Mucosa of stomach (tissue), 1 donor: ENCODE data around the gene ATXN2.

ENCODE experiments used
- H3K27me3 ChIP-seq: one replicate; pipeline ENCODE4 v1.7.0; 2013; ENCODE audit warnings: mild to moderate bottlenecking, low read length; ENCODE audit not compliant: control insufficient read depth, insufficient read depth
- H3K36me3 ChIP-seq: one replicate; pipeline ENCODE4 v1.7.0; 2013; ENCODE audit warnings: low read length; ENCODE audit not compliant: control insufficient read depth, insufficient read depth
- H3K4me1 ChIP-seq: one replicate; pipeline ENCODE4 v1.7.0; 2013; ENCODE audit warnings: mild to moderate bottlenecking, low read length; ENCODE audit not compliant: control insufficient read depth, insufficient read depth
- H3K4me3 ChIP-seq: one replicate; pipeline ENCODE4 v1.7.0; 2013; ENCODE audit warnings: low read length
- H3K9ac ChIP-seq: one replicate; pipeline ENCODE4 v1.7.0; 2013; ENCODE audit warnings: mild to moderate bottlenecking, low read length, moderate library complexity
- H3K9me3 ChIP-seq: one replicate; pipeline ENCODE4 v1.7.0; 2013; ENCODE audit warnings: mild to moderate bottlenecking, low read length, moderate library complexity; ENCODE audit not compliant: control insufficient read depth
- donor health status: Pancreatic carcinoma.

Gene ATXN2

GRCh38 chr12:111435661-111436201 is 163.4 kb downstream of the ATXN2 start:
- no peaks in the 10 kb centered on the region for H3K9me3 ChIP-seq
- H3K27me3 ChIP-seq = peaks cover under 1% of the 10 kb centered on the region
- no peaks in the 10 kb centered on the region for H3K36me3 ChIP-seq
- H3K4me1 ChIP-seq = peaks cover 24% of the 10 kb centered on the region
- H3K9ac ChIP-seq = no peak overlapping the region
- H3K4me3 ChIP-seq = no peak overlapping the region

- Histone ChIP-seq H3K4me1 (peaks cover 24% of the 10 kb centered on the region), H3K36me3 (no peaks in the 10 kb centered on the region), H3K9me3 (no peaks in the 10 kb centered on the region), H3K9ac (peak overlapping the region; percentile 4), H3K27me3 (peaks cover 4% of the 10 kb centered on the region), H3K4me3 (no peak overlapping the region)
These were observed 164.3 kb downstream of the ATXN2 start for GRCh38 chr12:111434680-111435338.

- peaks cover 4% of the 10 kb centered on the region for H3K27me3 ChIP-seq
- H3K4me3 ChIP-seq = no peak overlapping the region
- peak overlapping the region; percentile 4 for H3K9ac ChIP-seq
- no peaks in the 10 kb centered on the region for H3K9me3 ChIP-seq
- no peaks in the 10 kb centered on the region for H3K36me3 ChIP-seq
- peaks cover 25% of the 10 kb centered on the region for H3K4me1 ChIP-seq
These were observed 165.1 kb downstream of the ATXN2 start for GRCh38 chr12:111434049-111434448.

- H3K36me3 ChIP-seq = no peaks in the 10 kb centered on the region
- no peaks in the 10 kb centered on the region for H3K9me3 ChIP-seq
- peaks cover 25% of the 10 kb centered on the region for H3K4me1 ChIP-seq
- H3K4me3 ChIP-seq = no peak overlapping the region
- H3K9ac ChIP-seq = no peak overlapping the region
- H3K27me3 ChIP-seq = peaks cover 4% of the 10 kb centered on the region
These were observed 167.3 kb downstream of the ATXN2 start for GRCh38 chr12:111431772-111432171.

- H3K4me3 ChIP-seq = no peak overlapping the region
- H3K4me1 ChIP-seq = peaks cover 25% of the 10 kb centered on the region
- H3K9me3 ChIP-seq = no peaks in the 10 kb centered on the region
- peaks cover 4% of the 10 kb centered on the region for H3K27me3 ChIP-seq
- H3K9ac ChIP-seq = no peak overlapping the region
- no peaks in the 10 kb centered on the region for H3K36me3 ChIP-seq
These were observed 168.4 kb downstream of the ATXN2 start for GRCh38 chr12:111430433-111431353.

GRCh38 chr12:111429828-111430432 is 169.2 kb downstream of the ATXN2 start:
- Histone ChIP-seq H3K4me1 (peaks cover 19% of the 10 kb centered on the region), H3K27me3 (peaks cover 4% of the 10 kb centered on the region), H3K36me3 (no peaks in the 10 kb centered on the region), H3K9ac (no peak overlapping the region), H3K4me3 (no peak overlapping the region), H3K9me3 (no peaks in the 10 kb centered on the region)

- Histone ChIP-seq H3K36me3 (no peaks in the 10 kb centered on the region), H3K9me3 (no peaks in the 10 kb centered on the region), H3K4me3 (no peak overlapping the region), H3K4me1 (peaks cover 13% of the 10 kb centered on the region), H3K9ac (no peak overlapping the region), H3K27me3 (peaks cover 4% of the 10 kb centered on the region)
These were observed 170.4 kb downstream of the ATXN2 start for GRCh38 chr12:111428728-111429175.

- no peaks in the 10 kb centered on the region for H3K9me3 ChIP-seq
- H3K4me1 ChIP-seq = peaks cover 12% of the 10 kb centered on the region
- H3K27me3 ChIP-seq = peaks cover 4% of the 10 kb centered on the region
- H3K9ac ChIP-seq = no peak overlapping the region
- H3K4me3 ChIP-seq = no peak overlapping the region
- H3K36me3 ChIP-seq = no peaks in the 10 kb centered on the region
These were observed 170.9 kb downstream of the ATXN2 start for GRCh38 chr12:111428081-111428727.

- Histone ChIP-seq H3K9me3 (no peaks in the 10 kb centered on the region), H3K4me1 (peaks cover 12% of the 10 kb centered on the region), H3K36me3 (no peaks in the 10 kb centered on the region), H3K9ac (no peak overlapping the region), H3K27me3 (peaks cover 4% of the 10 kb centered on the region), H3K4me3 (no peak overlapping the region)
These were observed 171.6 kb downstream of the ATXN2 start for GRCh38 chr12:111427417-111428074.

GRCh38 chr12:111426344-111427185 is 172.6 kb downstream of the ATXN2 start:
- peaks cover 4% of the 10 kb centered on the region for H3K27me3 ChIP-seq
- H3K36me3 ChIP-seq = no peaks in the 10 kb centered on the region
- peaks cover 12% of the 10 kb centered on the region for H3K4me1 ChIP-seq
- H3K9ac ChIP-seq = no peak overlapping the region
- no peak overlapping the region for H3K4me3 ChIP-seq
- no peaks in the 10 kb centered on the region for H3K9me3 ChIP-seq
